Ramos (cell line): ENCODE data around the gene PAK6.

Experiments used
- in situ Hi-C: fragments of 300-500 bp; cut with MboI; formaldehyde crosslinking; loops from one replicate; pipeline ENCODE4 v1.14.3; 2022; ENCODE audit warnings: low sequenced_read_pairs; ENCODE audit not compliant: unreplicated experiment

The PAK6 gene

DNA sequence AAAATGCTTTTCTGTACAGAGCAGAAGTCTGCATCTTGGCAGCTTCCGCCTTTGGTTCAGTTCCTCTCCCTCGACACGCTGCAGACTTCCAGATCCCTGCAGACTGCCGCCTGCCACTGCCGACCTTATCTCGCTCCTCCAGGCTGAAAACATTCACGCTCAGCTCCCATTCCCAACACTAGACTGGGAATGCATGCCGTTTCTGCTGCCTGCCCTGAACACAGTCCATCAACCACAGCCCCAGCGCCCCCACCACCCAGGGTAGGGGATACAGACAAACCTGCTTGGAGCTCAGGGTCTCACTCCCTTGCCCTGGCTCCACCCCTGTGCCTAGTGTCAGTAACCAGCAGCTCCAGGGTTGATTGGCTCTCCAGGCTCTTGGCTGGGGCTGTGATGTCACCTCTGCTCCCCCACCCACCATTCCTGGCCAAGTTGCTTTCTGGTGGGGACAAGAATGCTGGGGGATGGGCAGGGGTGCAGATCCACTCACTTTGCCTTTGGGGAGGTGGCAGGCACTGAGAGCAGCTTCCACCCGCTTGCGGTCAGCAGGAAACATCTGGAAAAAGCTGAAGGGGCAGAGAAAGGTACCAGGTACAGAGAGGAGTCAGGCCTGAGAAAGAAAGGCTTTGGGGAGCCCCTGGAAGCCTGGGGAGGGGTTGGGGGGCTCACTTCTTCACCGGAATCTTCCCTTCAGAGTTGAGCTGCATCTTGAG, 62.8 kb downstream of the PAK6 start:
- in situ Hi-C loops, result no loop called here

DNA sequence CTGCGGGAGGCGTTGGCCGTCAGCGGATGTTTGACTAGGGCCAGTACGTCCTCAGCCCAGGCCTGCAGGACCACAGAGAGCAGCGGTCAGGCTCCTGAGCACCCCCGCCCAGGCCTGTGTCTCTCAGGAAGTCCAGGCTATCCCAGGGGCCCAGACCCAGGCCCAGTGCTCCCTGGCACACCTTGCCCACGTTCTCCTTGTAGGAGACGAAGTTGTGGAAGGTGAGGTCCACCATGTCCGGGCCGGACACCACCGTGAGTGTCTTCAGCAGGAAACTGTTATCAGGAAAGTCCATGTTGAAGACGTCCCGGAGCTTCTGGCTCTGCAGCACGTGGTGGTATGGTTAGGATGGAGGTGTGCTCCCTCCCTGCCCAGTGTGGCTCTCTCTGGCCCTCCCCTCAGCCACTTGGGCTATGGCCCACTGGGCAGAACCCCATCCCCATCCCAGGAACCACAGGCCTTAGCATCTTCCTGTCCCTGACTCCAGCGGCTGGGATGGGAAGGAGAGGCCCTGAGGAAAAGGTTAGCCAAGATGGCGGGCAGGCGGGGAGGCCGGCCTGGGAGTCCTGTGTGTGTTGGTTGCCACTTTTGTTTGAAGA, 63.5 kb downstream of the PAK6 start:
- in situ Hi-C loops, result no loop called here

DNA sequence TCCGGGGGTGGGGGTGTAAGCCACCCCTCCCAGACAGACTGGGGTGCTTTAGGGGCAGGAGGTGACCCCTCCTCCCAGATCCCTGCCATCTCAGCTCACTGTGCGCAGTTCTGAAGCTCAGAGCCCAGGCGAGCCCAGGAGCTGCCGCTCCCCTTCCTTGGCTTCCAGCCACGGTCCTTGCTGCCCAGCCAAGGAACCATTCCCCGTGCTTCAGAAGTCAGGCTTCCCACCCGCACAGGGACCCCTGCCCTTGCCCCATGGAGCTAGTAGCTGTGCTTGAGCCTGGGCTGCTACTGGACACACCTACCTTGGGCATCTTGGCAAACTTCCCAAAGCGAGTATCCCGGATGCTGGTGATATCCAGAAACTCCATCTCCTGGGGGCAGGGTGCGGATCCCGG, 64.1 kb downstream of the PAK6 start:
- in situ Hi-C loops, result no loop called here

DNA sequence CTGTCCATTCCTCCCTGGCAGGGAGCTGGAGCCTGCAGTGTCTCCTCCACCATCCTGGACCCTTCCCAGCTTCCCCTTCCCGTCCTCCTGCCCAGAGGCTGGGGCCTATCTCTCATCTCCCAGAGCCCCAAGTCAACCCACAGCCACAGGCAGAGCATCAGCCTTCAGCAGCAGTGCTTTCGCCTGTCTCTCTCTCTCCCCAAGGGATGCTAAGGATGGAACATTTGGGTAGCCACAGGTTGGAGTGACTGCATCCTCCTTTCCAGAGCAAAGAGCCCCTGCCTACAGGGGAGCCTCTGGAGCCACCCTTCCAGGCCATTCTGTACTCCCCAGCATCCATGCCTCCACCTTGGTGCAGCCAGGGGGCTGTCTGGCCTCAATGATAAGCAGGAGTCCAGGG, 64.7 kb downstream of the PAK6 start:
- in situ Hi-C loops, result no loop called here

DNA sequence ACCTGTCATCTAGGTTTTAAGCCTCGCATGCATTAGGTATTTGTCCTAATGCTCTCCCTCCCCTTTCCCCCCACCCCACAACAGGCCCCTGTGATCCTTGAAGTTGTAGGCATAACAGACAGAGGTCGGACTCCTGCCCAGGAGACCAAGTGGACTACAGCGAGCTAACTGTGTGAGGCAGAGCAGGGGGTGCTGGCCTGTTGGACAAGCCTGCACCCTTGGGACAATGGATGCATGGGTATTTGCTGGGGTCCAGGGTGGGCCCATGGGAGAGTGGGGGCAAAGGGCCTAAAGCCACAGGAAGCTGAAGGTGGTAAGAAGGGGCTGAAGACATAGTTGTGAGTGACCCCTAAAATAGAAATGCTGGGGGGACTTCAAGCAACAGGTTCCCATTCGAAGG, 66.4 kb downstream of the PAK6 start:
- in situ Hi-C loops, result no loop called here

DNA sequence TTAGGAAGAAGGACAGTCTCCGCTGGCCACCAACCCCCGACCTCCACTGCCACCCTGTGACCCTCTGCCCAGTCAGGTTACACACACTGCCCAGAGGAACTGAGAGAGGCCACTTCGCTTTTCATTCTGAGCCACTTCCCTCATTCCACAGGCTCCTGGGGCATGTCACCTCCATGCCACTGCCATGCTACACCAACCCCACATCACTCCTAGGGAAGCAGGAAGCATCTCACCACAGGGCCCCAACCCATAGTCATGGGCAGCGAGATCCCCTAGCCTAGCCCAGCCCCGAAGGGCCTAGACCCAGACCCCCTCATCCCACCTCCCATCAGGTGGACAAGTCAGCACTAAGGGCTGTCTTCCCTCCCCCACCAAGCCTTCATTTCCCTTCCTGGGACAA, 67.5 kb downstream of the PAK6 start:
- in situ Hi-C loops, result no loop called here

DNA sequence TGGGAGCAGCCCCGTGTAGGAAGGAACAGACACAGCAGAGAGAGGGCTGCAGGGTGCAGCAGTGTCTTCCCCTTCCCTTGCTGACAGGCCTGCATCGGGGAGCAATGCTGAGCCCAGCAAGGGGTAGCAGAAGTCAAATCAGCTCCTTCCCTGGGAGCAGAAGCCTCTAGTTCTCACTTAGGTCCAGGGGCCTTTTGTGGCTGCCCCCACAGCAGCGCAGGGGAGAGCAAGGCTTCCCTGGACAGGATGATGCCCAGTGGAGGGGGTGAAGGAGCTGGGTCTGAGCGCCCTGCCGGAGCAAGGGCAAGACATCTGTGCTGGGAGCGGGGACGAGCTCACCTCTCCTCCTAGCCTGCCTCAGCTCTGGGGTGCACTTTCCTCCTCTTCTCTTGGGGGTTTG, 68.0 kb downstream of the PAK6 start:
- in situ Hi-C loops, result no loop called here

DNA sequence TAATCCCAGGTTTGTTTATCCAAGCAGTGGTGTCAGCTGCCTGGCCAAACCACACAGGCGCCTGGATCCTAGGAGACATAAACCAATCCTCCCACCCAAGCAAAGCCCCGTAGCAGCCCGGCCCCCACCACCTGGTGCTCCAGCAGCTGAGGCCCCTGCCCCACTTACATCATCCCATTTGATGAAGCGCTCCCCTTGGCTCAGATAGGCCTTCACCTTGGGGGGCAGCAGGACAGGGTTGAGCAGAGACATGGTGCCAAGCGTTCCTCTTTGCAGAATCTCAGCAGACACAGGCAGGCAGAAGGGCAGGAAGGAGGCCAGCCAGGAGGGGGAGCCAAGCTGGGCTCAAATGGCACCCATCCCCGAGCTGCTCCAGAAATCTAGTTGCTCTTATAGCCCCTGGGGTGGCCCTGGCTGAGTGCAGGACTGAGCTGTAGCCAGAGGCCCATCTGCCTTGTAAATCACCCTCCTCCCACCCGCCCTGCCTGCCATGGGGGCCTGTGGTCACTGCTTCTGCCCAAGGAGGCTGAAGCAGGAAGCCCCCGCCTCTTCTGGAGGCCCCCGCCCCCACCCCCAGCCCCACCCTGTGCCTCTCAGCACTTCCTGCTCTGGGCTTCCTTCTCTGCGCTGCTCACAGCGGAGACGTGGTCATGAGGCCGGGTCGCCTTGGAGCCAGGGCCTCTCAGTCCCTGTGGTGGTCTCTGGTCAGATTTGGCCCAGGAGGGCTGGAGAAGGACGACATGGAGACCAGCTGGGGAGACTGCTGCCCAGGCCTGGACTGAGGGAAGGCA, 68.8 kb downstream of the PAK6 start, which contains the start of gene PLCB2:
TSS of gene PLCB2 (minus strand) at position 515 of the 791 bp plus-strand sequence. CDS start at position 252, 263 bp downstream.
- in situ Hi-C loops, result no loop called here

DNA sequence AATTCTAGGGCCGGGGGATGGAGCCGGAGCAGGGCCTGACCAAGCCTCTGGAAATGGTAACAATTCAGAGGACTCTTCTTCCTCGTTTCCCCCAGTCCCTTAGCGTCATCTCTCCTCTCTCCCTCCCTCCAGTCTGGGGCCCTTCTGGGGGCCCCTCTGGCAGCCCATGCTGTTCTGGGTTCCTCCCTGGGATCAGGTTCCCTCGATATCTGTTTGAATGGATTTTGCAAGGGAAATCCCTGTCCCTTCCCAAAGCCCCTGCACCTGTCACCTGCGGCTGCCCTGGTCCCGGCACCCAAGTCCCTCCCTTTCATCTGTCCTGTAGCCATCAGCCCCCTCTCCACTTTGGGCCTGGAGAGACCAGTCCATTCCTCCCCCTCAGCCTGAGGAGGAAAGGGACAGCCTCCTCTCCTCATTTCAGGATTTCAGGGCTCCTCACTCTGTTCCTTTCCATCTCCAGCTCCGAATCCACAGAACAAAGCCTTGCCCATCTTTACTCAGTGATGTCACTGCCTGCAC, 70.5 kb downstream of the PAK6 start:
- in situ Hi-C loops, result no loop called here

DNA sequence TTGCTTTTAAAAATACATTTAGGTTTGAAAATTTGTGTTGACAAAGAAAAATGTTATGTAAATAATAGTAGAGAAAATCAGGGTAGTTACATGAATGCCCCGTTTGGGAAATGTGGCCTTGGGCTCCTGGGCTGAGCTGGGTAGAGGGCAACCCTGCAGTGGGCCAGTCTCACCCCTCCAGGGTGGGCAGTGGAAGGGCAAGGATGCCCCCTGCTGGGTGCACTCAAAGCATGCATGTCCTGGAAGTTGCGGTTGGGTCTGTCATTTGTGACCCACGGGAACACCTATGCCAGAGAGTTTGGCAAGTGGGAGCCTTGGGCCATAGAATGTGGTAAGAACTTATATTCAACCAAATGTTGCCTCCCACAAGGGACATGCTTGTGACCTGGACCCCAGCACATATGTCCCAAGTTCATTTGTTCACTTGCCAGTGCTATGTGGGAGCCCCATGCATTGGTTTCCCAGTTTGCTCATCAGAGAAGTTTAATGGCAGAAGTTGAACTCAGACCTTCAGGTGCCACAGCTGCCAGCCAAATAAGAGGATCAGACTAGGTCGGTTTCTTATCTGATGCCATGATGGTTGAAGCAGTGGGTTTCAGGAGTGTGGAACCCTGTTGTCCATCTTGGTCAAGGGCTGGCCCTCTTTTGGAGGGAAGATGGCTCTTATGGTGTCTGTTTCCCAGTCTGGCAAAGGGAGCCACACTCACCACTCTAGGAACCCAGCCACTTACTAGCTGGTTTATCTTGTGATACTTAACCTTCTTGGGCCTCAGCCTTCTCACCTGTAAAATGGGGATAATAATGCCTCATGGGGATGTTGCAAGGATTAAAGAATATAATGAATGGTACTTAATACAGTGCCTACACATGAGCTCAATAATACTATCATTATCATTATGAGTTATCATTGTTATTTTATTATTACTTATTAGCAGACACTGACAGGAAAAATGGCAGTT, 71.4 kb downstream of the PAK6 start:
- in situ Hi-C loops, result no loop called here

DNA sequence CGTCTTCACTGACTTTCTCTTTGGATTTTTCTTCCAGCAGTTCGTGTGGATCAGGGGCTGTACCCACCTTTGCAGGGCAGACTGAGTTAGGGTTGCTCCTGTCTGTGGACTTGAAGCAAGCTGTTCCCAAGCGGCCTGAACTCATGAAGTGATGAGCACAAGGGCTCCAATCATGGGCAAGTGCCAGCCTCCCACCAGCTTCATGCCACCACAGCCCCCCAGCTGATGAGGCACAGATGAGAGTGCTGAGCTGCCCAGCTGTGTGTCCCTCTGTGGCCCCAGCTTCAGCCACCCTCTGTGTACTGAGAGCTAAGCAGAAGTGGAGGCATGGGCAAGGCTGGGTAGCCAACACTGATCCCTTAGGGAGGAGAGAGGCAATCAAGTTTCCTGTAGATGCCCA, 72.1 kb downstream of the PAK6 start:
- in situ Hi-C loops, result no loop called here

DNA sequence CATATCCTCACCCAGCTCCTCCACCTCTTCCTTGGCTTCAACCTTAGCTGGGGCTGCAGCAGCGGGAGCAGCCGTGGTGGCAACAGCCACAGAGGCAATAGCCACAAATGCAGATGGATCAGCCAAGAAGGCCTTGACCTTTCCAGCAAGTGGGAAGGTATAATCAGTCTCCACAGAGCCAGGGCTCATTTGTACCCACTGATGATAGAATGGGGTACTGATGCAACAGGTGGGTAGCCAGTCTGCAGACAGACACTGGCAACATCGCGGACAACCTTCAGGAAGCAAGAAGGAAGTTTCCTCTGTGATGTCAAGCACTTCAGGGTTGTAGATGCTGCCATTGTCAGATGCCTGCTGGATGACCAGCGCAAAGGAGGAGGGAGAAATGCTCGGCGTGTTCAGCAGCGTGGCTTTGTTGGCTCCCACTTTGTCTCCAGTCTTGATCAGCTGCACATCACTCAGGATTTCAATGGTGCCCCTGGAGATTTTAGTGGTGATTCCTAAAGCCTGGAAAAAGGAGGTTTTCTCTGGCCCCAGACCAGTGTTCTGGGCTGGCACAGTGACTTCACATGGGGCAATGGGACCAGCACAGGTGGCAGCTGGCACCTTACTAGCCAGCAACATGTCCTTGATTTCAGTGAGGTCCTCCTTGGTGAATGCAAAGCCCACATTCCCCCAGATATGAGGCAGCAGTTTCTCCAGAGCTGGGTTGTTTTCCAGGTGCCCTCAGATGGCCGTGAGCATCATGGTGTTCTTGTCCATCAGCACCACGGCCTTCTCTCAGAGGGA, 73.7 kb downstream of the PAK6 start:
- in situ Hi-C loops, result no loop called here

DNA sequence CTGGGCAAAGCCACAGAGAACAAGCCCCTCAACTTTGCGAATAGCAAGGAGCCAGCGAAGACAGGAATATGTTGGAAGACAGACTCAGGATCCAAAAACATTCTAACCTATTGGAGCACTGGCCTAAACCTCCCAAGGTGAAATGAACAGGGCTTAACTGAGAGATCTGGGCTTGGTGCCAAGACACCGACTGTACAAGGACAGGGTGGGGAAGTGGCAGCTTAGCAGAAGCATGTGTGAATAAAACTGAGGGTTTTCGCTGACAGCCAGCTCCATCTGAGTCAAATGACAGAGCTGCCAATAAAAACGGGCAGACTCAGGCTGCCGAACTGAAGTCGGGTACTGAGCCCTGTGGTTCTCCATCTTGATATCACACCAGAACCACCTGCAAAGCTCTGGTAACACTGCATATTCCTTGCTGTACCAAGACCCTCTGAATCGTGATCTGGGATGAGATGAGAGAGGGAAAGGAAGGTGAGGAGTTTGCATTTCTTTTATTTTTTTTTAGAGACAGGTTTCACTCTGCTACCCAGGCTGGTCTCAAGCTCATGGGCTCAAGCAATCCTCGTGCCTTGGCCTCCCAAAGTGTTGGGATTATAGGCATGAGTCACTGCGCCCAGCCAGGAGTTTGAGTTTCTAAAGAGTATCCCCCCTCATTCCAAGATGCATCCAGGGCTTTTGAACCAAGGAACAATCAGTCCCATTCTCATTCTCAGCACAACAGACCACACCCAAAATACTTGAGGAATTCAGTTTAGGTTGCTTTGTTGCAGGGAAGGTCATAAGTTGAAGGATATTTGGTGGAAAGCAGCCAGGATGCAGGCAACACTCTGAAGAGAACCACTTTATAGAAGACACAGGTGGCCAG, 74.9 kb downstream of the PAK6 start:
- in situ Hi-C loops, result no loop called here

DNA sequence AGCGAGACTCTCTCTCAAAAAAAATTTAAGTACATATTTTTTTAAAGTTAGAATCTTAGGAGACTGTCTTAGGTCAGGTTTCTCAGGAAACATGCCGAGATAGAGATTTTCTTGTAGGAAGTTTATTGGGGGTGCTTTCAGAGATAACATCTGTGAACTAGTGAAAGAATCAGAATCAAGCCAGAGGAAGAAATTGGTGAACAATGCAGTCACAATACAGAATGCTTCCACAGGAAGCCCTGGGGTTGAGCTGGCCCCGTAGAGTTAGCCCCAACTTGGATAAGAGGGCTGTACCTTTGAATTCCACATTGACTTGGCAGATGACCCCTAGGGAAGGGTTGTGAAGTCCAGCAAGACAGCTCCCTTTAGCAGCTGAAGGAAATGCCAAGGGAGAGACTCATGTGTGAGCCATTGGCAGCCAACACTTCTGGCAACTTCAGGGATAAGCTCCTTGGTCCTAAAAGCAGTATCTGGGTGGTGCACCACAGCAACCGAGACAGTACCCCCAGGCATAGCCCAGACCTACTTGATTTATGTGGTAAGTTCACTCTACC, 75.9 kb downstream of the PAK6 start:
- in situ Hi-C loops, result no loop called here

DNA sequence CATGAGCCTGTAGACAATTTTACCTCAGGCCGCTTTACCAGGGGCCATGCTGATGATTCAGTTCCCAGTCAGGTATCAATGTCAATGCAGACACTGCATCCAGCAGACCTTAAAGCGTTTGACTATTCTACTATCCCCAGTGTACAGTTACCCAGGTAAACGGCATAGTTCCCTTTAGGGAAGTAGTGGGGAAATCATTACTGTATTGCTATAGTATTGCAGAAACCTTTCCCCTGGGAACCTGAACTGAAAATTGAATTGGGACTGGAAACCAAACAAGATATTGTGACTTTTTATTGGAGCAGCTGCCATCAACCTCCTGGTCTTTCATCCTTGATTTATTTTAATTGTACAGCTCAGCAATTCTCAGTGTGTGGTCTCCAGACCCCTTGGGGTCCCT, 78.1 kb downstream of the PAK6 start:
- in situ Hi-C loops, result no loop called here

DNA sequence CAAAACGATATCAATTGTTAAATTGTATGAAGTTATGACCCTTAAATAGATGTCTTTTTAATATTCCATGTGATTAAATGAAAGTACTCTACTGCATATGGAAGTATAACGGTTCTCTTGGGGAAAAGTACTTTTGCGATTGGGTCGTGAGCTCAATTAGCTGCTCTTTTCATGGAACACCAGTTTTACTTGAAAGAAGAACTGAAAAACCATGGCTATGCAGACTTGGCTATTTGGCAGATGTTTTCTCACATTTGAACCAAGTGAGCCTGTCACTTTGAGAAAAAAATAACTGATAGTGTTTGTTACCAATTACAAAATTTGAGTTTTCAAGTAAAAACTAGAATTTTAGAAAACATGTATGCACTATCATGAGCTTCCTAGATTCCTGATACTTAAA, 78.7 kb downstream of the PAK6 start:
- in situ Hi-C loops, result no loop called here

DNA sequence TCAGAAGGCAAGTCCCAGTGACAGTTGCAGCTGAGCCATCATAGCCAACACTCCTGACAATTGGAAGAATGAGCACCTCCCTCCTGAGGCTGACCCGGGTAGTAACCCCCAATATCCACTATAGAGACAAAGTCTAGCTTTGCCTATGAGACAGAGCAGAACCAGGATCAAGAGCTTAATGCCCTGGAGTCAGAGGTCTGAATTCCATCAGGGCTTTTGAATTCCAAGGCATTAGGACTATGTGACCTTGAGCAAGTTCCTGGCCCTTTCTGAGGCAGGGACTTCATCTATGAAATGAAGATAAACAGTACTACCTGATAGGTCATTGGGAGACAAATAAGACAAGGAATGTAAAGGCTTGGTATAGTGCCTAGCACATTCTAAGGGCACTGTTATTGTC, 81.5 kb downstream of the PAK6 start:
- in situ Hi-C loops, result no loop called here

DNA sequence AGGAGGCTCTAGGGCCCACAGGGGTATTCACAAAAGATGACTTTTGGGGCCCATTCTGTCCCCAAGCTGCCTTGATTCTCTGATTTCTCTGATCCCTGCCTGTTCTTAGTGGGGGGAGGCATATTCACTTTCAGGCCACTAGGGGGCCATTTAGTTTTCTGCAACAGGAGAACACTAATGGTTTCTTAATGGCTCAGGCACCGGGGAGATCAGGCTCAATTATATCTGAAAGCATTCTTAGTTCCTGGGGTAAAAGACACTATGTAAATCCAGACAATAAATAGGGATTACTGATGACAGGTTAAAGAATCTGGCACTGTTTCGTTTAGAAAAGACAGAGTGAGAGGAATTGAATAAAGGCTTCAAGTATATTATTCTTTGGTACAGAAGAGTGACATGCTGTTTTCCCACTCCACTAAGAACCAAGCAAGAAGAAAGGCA, 82.1 kb downstream of the PAK6 start:
- in situ Hi-C loops, result no loop called here
